Neutrophil (primary cell): ENCODE results near the gene LRRC73.

Experiments used
- H3K27ac ChIP-seq: fragments of 200-600 bp; sonication (generic); 2 replicates; pipeline ENCODE4 v1.5.1; 2016; ENCODE audit warnings: mild to moderate bottlenecking, moderate library complexity
- H3K27me3 ChIP-seq: fragments of 200-600 bp; sonication (generic); 2 replicates; pipeline ENCODE4 v1.6.0; 2016; ENCODE audit warnings: mild to moderate bottlenecking
- H3K36me3 ChIP-seq: fragments of 200-600 bp; sonication (generic); 2 replicates; pipeline ENCODE4 v1.5.1; 2017
- H3K4me1 ChIP-seq, 2 experiments: fragments of 200-600 bp in 1 of 2; sonication (generic) in 1 of 2; 1 replicate in 1 of 2; 2 replicates in 1 of 2; pipeline versions ENCODE4 v1.5.1 to v1.6.1; 2013 to 2016; ENCODE audit warnings: low read depth in 1 of 2, low read length in 1 of 2, mild to moderate bottlenecking in 1 of 2, moderate library complexity in 1 of 2; ENCODE audit not compliant: control insufficient read depth in 1 of 2, insufficient read depth in 1 of 2
- H3K4me3 ChIP-seq, 2 experiments: fragments of 200-600 bp in 1 of 2; sonication (generic) in 1 of 2; 1 replicate in 1 of 2; 2 replicates in 1 of 2; pipeline ENCODE4 v1.5.1; 2013 to 2016; ENCODE audit warnings: low read depth in 1 of 2, low read length in 1 of 2, mild to moderate bottlenecking in 1 of 2, moderate library complexity in 1 of 2
- H3K9me3 ChIP-seq: fragments of 200-600 bp; sonication (generic); 2 replicates; pipeline ENCODE4 v1.5.1; 2016
- CTCF ChIP-seq: fragments of 200-600 bp; sonication (generic); IDR thresholded peaks from 2 replicates; pipeline ENCODE4 v1.5.1; 2016; ENCODE audit warnings: antibody characterized with exemption

LRRC73 gene

GRCh38 chr6:43478008-43478372, 32.2 kb downstream of the LRRC73 start:
- no peaks in the 10 kb centered on the region for H3K27me3 ChIP-seq
- TF ChIP-seq CTCF = no peak
- H3K4me1 ChIP-seq = peaks cover 10 to 15% of the 10 kb centered on the region in 2 experiments
- H3K27ac ChIP-seq = peak overlapping the region; percentile 67
- peak overlapping the region; percentile 64 to 79 for H3K4me3 ChIP-seq
- H3K36me3 ChIP-seq = no peaks in the 10 kb centered on the region
- H3K9me3 ChIP-seq = no peaks in the 10 kb centered on the region

- Histone ChIP-seq H3K27ac (peak within 1 kb of the TSS; percentile 67), H3K4me3 (peak within 1 kb of the TSS; percentile 64 to 79), H3K9me3 (no peaks in the 10 kb centered on the region), H3K36me3 (no peaks in the 10 kb centered on the region), H3K27me3 (peaks cover 1% of the 10 kb centered on the region), H3K4me1 (peaks cover 10 to 15% of the 10 kb centered on the region in 2 experiments)
- peak; percentile 10 for TF ChIP-seq CTCF
Measured at GRCh38 chr6:43477235-43478007, 32.7 kb downstream of the LRRC73 start, which contains the start of gene TJAP1. Gene TJAP1 (plus strand): TSS chr6:43477570. CDS start chr6:43499002, 21,432 bp downstream.

GRCh38 chr6:43476746-43477145, 33.4 kb downstream of the LRRC73 start:
- Histone ChIP-seq H3K27me3 (peaks cover 8% of the 10 kb centered on the region), H3K27ac (no peak overlapping the region), H3K9me3 (no peaks in the 10 kb centered on the region), H3K4me3 (peak overlapping the region; percentile 64 to 79), H3K4me1 (peaks cover 10 to 15% of the 10 kb centered on the region in 2 experiments), H3K36me3 (no peaks in the 10 kb centered on the region)
- TF ChIP-seq CTCF = no peak

GRCh38 chr6:43475516-43475915, 34.6 kb downstream of the LRRC73 start:
- Histone ChIP-seq H3K27ac (no peak overlapping the region), H3K4me3 (no peak overlapping the region), H3K9me3 (no peaks in the 10 kb centered on the region), H3K27me3 (peaks cover 17% of the 10 kb centered on the region), H3K4me1 (peaks cover 10 to 15% of the 10 kb centered on the region in 2 experiments), H3K36me3 (no peaks in the 10 kb centered on the region)
- no peak for TF ChIP-seq CTCF

- Histone ChIP-seq H3K9me3 (no peaks in the 10 kb centered on the region), H3K4me3 (no peak overlapping the region), H3K4me1 (peaks cover 4% of the 10 kb centered on the region in 2 experiments), H3K27ac (no peak overlapping the region), H3K36me3 (no peaks in the 10 kb centered on the region), H3K27me3 (peaks cover 39% of the 10 kb centered on the region)
- no peak for TF ChIP-seq CTCF
Measured at GRCh38 chr6:43472515-43472914, 37.6 kb downstream of the LRRC73 start.
